Measurements from ENCODE around the gene DPT. TPM values are rescaled to one million over a fixed set of nuclear protein-coding genes. Genes with fewer than 3 reads are reported as not detected.

The DPT gene
- not detected in 2 replicates for total RNA-seq

DNA sequence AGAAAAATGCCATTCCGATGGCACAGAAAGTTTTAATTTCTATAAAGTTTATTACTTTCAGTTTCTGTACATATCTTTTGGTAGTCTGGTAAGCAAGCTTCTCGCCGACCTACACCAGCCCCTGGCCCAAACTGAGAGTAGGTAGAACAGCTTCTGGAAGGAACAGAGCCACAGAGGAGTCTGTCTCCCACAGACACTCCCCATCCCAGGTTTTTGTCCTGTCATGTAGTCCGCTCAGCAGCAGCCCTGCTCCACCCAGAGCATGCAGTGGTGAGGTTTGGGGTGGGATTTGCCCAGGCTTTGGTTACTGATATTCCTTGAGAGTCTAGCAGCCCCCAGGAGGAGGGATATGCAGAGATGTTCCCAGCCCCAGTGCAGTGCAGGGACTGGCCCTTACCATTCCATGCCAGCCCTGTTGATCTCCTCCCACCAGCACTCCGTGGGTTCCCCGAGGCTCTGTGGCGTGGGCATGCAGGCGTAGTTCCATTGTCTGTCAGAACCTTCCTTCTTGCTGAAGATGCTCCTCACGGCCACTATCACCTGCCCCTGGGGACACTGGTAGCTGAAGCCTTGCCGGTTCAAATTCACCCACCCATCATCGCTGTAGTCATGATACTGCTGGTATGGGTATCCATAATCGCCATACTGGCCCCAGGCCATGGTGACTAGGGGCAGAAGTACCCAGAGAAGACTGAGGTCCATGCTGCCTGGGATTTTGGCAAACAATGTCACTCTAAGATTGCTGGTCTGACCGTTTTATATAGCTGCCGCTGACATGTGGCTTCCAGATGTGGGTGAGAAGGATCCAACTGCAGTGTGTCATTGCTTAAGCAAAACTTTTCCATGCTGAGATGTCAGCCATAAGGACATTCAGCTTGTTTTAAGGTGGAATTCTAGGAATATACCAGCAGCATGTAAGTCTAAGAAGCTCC lies at the start of gene DPT:
DPT (minus strand) TSS at position 734 of the 932 bp plus-strand sequence; CDS start at position 702, 32 bp downstream.

Other genes with a start within 250 kb of the DPT start
- gene XCL2, start 185.2 kb downstream of the DPT start, total RNA-seq: not detected in 2 replicates
- gene XCL1, start 152.6 kb downstream of the DPT start, total RNA-seq: not detected in 2 replicates

Data from tracheal epithelial cell (primary cell).